Left ventricle myocardium inferior (tissue), 1 donor: ENCODE results near the gene TNNC2. TPM values are rescaled to one million over a fixed set of nuclear protein-coding genes. Genes with fewer than 3 reads are reported as not detected.

Experiments
- DNase-seq: peaks from one replicate; pipeline ENCODE4 v3.0.0-alpha.2; 2020
- H3K27ac ChIP-seq: fragments of 200-600 bp; replicated peaks from 2 replicates; pipeline ENCODE4 v1.8.0; 2021
- H3K27me3 ChIP-seq: fragments of 200-600 bp; 2 replicates; pipeline ENCODE4 v1.8.0; 2021; ENCODE audit warnings: low read depth
- H3K36me3 ChIP-seq: fragments of 200-600 bp; 2 replicates; pipeline ENCODE4 v1.8.0; 2021
- H3K4me1 ChIP-seq: fragments of 200-600 bp; 2 replicates; pipeline ENCODE4 v1.8.0; 2021
- H3K4me3 ChIP-seq: fragments of 200-600 bp; 2 replicates; pipeline ENCODE4 v1.8.0; 2021; ENCODE audit warnings: mild to moderate bottlenecking, moderate library complexity
- H3K9me3 ChIP-seq: fragments of 200-600 bp; replicated peaks from 2 replicates; pipeline ENCODE4 v1.8.0; 2021
- CTCF ChIP-seq: fragments of 200-600 bp; IDR thresholded peaks from 2 replicates; pipeline ENCODE4 v1.8.0; 2021; ENCODE audit warnings: antibody characterized with exemption, mild to moderate bottlenecking, borderline replicate concordance
- intact Hi-C: fragments of 100-400 bp; cut with micrococcal nuclease; formaldehyde crosslinking; loops from one replicate; pipeline ENCODE4 v1.11.0; 2022
- total RNA-seq: library from RNA; stranded (reverse); fragmentation: NEBNext Ultra II Directional; extraction: Animal tissue kit (Norgen Biotek cat#: 25700); gene quantifications from one replicate; pipeline ENCODE4 v1.2.1, GENCODE V29; 2021
- donor health status: DM: no; HTN: yes; CAD: no; lungs with severe emphysema.

The TNNC2 gene
- total RNA-seq, 1 donor from 2014 or later, result 0.33 TPM

- TF ChIP-seq CTCF, result no peak
- Histone ChIP-seq H3K27me3 (peaks cover 18% of the 10 kb centered on the region), H3K36me3 (no peaks in the 10 kb centered on the region), H3K27ac (no peak overlapping the region), H3K4me1 (peaks cover 9% of the 10 kb centered on the region), H3K9me3 (no peaks in the 10 kb centered on the region), H3K4me3 (no peak overlapping the region)
- intact Hi-C loops, result no loop called here
- no peak for DNase-seq
These were observed 10.2 kb downstream of the TNNC2 start for GRCh38 chr20:45816951-45817350.

- Histone ChIP-seq H3K27me3 (no peaks in the 10 kb centered on the region), H3K36me3 (peaks cover 21% of the 10 kb centered on the region), H3K4me3 (no peak overlapping the region), H3K27ac (no peak overlapping the region), H3K4me1 (peaks cover 15% of the 10 kb centered on the region), H3K9me3 (no peaks in the 10 kb centered on the region)
- intact Hi-C loops, result no loop called here
- no peak for DNase-seq
- no peak for TF ChIP-seq CTCF
These were observed 12.8 kb downstream of the TNNC2 start for GRCh38 chr20:45814314-45814713.

GRCh38 chr20:45813489-45813888, 13.6 kb downstream of the TNNC2 start:
- peaks cover 15% of the 10 kb centered on the region for H3K4me1 ChIP-seq
- no peaks in the 10 kb centered on the region for H3K9me3 ChIP-seq
- H3K27me3 ChIP-seq, result no peaks in the 10 kb centered on the region
- peaks cover 30% of the 10 kb centered on the region for H3K36me3 ChIP-seq
- H3K27ac ChIP-seq, result no peak overlapping the region
- intact Hi-C loops, result no loop called here
- DNase-seq, result no peak
- no peak for TF ChIP-seq CTCF
- H3K4me3 ChIP-seq, result no peak overlapping the region

GRCh38 chr20:45813006-45813340, 14.1 kb downstream of the TNNC2 start:
- Histone ChIP-seq H3K9me3 (no peaks in the 10 kb centered on the region), H3K27ac (no peak overlapping the region), H3K36me3 (peaks cover 35% of the 10 kb centered on the region), H3K27me3 (no peaks in the 10 kb centered on the region), H3K4me1 (peaks cover 15% of the 10 kb centered on the region), H3K4me3 (peak overlapping the region; percentile 71)
- intact Hi-C loops, result no loop called here
- TF ChIP-seq CTCF, result no peak
- no peak for DNase-seq

- Histone ChIP-seq H3K9me3 (no peaks in the 10 kb centered on the region), H3K27me3 (no peaks in the 10 kb centered on the region), H3K27ac (peak within 1 kb of the TSS; percentile 61), H3K4me3 (peak within 1 kb of the TSS; percentile 71), H3K4me1 (peaks cover 15% of the 10 kb centered on the region), H3K36me3 (peaks cover 41% of the 10 kb centered on the region)
- peak; percentile 96 for DNase-seq
- no peak for TF ChIP-seq CTCF
- intact Hi-C loops, result no loop called here
These were observed 14.7 kb downstream of the TNNC2 start, which contains the start of gene UBE2C for GRCh38 chr20:45812157-45813005. Gene UBE2C, plus strand, starts transcription at chr20:45812644. Its CDS starts 52 bp downstream, at chr20:45812696.
